Stimulated activated CD8-positive, alpha-beta memory T cell treated with anti-CD3 and anti-CD28 coated beads, Interleukin-7, amount 100 ng/mL, for 1 hour (primary cell): Measurements from ENCODE around the gene CSNK1A1L.
"Not testable (repeated sequence)": the region's sequence is repeated elsewhere in the genome, so short reads cannot be mapped to it uniquely, and the experiment has no call there.

Experiments used
- DNase-seq, 2 donors: peaks; one replicate each; pipeline ENCODE4 v3.0.0-alpha.2; 2020; ENCODE audit warnings: low read depth in 2 of 2

The CSNK1A1L gene

DNA sequence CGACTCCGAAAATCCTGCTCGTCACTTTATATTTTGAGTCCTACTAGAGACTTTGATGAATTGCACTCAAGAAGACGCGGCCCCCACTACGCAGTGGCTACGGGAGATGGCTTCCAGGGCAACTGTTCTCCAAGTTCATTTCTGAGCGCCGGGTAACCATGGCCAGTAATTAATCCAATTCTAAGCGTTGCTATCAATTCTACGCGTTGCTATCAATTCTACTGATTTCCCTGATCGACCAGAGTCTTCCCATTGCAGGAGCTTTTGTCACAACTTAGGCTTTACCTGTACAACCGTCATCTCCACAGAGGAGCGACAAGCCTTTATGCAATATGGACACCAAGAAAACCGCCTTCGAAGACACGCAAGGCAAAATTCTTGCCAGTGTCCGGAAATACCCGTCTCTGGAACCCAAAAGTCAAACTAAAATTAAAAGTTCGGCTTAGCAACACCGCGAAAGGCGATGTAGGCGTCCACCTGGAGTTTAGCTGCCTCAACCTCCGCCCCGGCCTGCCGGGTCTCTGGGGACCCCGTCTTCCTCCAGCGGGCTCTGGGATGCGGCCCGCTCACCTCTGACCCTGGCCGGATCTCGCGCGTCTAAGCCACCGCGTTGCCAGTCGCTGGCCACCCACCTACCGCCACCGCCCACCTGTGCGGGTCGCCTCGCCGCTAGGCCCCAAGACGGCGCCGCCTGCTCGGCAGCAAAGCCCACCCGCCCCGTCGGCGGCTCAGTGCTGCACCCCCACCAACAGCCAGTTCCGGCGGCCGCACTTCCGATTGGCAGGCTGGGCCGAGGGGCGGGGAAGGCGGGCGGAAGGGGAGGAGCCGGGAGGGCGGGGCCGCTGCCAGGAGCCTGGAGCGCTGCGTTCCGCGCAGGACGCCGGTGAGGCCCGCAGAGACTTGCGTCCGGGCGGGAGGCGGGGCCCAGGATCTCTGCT is 46.3 kb downstream of the CSNK1A1L start, which contains the start of gene SUPT20H:
Gene SUPT20H, minus strand, starts transcription at position 779 of the 938 bp plus-strand sequence. CDS start 8,198 bp downstream, outside the sequence.
- peak; percentile 87 to 90 for DNase-seq

DNA sequence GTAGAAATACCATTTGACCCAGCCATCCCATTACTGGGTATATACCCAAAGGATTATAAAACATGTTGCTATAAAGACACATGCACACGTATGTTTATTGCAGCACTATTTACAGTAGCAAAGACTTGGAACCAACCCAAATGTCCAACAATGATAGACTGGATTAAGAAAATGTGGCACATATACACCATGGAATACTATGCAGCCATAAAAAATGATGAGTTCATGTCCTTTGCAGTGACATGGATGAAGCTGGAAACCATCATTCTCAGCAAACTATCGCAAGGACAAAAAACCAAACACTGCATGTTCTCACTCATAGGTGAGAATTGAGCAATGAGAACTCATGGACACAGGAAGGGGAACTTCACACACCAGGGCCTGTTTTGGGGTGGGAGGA is 49.2 kb downstream of the CSNK1A1L start:
- not testable (repeated sequence) for DNase-seq
